HG03442 (cell line): ENCODE results near the gene PID1.

ENCODE experiments used
- ATAC-seq: cut with Tn5 transposase; IDR thresholded peaks from one replicate; pipeline ENCODE4 v1.9.1; 2021; ENCODE audit warnings: mild to moderate bottlenecking, moderate library complexity; ENCODE audit not compliant: unreplicated experiment

PID1 gene

GRCh38 chr2:229173825-229174359, 97.2 kb downstream of the PID1 start:
- ATAC-seq = no peak

GRCh38 chr2:229170916-229171315, 100.2 kb downstream of the PID1 start:
- ATAC-seq = no peak

- ATAC-seq = no peak
Observed at GRCh38 chr2:229170171-229170570, 100.9 kb downstream of the PID1 start.

GRCh38 chr2:229169751-229170150, 101.3 kb downstream of the PID1 start:
- ATAC-seq = no peak

- no peak for ATAC-seq
Observed at GRCh38 chr2:229164545-229165249, 106.4 kb downstream of the PID1 start.

GRCh38 chr2:229163893-229164292, 107.2 kb downstream of the PID1 start:
- ATAC-seq = no peak

- no peak for ATAC-seq
Observed at GRCh38 chr2:229162015-229162414, 109.1 kb downstream of the PID1 start.

- no peak for ATAC-seq
Observed at GRCh38 chr2:229160984-229161383, 110.1 kb downstream of the PID1 start.

GRCh38 chr2:229160180-229160579, 110.9 kb downstream of the PID1 start:
- no peak for ATAC-seq

- ATAC-seq = no peak
Observed at GRCh38 chr2:229159405-229159804, 111.7 kb downstream of the PID1 start.

GRCh38 chr2:229154381-229154780, 116.7 kb downstream of the PID1 start:
- no peak for ATAC-seq

GRCh38 chr2:229153951-229154350, 117.1 kb downstream of the PID1 start:
- no peak for ATAC-seq

GRCh38 chr2:229153267-229153666, 117.8 kb downstream of the PID1 start:
- ATAC-seq = no peak

- no peak for ATAC-seq
Observed at GRCh38 chr2:229152674-229153073, 118.4 kb downstream of the PID1 start.

- no peak for ATAC-seq
Observed at GRCh38 chr2:229150317-229150716, 120.8 kb downstream of the PID1 start.

GRCh38 chr2:229141424-229142025, 129.6 kb downstream of the PID1 start:
- ATAC-seq = no peak

GRCh38 chr2:229137639-229138038, 133.4 kb downstream of the PID1 start:
- no peak for ATAC-seq

- no peak for ATAC-seq
Observed at GRCh38 chr2:229137066-229137465, 134.0 kb downstream of the PID1 start.

- no peak for ATAC-seq
Observed at GRCh38 chr2:229133155-229133772, 137.8 kb downstream of the PID1 start.

- ATAC-seq = no peak
Observed at GRCh38 chr2:229132236-229132635, 138.9 kb downstream of the PID1 start.

- ATAC-seq = no peak
Observed at GRCh38 chr2:229130522-229130921, 140.6 kb downstream of the PID1 start.

- no peak for ATAC-seq
Observed at GRCh38 chr2:229129738-229130371, 141.2 kb downstream of the PID1 start.
